ENCODE data around the gene MATCAP1.

- TF ChIP-seq RAD21 (conservative IDR thresholded peaks at IDR 0.05) (no peak), SMC3 (conservative IDR thresholded peaks at IDR 0.05; ENCODE audit: poor library complexity) (no peak), EZH2 (IDR thresholded peaks at IDR 0.05; ENCODE audit: borderline replicate concordance, insufficient read depth, low read length, poor library complexity, severe bottlenecking) (no peak), TAF1 (IDR thresholded peaks at IDR 0.05; ENCODE audit: low read depth) (no peak), POLR2AphosphoS5 (IDR thresholded peaks at IDR 0.05) (no peak), REST (IDR thresholded peaks at IDR 0.05; ENCODE audit: borderline replicate concordance) (no peak)
- TF ChIP-seq, protein P1, sequence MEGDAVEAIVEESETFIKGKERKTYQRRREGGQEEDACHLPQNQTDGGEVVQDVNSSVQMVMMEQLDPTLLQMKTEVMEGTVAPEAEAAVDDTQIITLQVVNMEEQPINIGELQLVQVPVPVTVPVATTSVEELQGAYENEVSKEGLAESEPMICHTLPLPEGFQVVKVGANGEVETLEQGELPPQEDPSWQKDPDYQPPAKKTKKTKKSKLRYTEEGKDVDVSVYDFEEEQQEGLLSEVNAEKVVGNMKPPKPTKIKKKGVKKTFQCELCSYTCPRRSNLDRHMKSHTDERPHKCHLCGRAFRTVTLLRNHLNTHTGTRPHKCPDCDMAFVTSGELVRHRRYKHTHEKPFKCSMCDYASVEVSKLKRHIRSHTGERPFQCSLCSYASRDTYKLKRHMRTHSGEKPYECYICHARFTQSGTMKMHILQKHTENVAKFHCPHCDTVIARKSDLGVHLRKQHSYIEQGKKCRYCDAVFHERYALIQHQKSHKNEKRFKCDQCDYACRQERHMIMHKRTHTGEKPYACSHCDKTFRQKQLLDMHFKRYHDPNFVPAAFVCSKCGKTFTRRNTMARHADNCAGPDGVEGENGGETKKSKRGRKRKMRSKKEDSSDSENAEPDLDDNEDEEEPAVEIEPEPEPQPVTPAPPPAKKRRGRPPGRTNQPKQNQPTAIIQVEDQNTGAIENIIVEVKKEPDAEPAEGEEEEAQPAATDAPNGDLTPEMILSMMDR (IDR thresholded peaks at IDR 0.05; ENCODE audit: poor library complexity, severe bottlenecking): no peak
Observed at GRCh38 chr16:67158637-67159600, 24.8 kb downstream of the MATCAP1 start.
